Mesendoderm (in vitro differentiated cells): ENCODE measurements around the gene KIF16B.
A peak's percentile ranks its signal among the peaks of the same experiment; 100 is the strongest.

Experiments used
- DNase-seq: peaks from one replicate; pipeline ENCODE4 v3.0.0; 2013
- H2AK5ac ChIP-seq: 2 replicates; pipeline ENCODE4 v1.6.1; 2013; ENCODE audit warnings: low read length, inconsistent platforms
- H2BK120ac ChIP-seq: 2 replicates; pipeline ENCODE4 v1.6.1; 2013; ENCODE audit warnings: low read depth, mild to moderate bottlenecking, low read length, moderate library complexity, mixed read lengths
- H2BK15ac ChIP-seq: replicated peaks from 2 replicates; pipeline ENCODE4 v1.6.1; 2013; ENCODE audit warnings: low read depth, mild to moderate bottlenecking, moderate library complexity
- H2BK5ac ChIP-seq: 2 replicates; pipeline ENCODE4 v1.6.1; 2013; ENCODE audit warnings: low read length, inconsistent platforms
- H3K18ac ChIP-seq: 2 replicates; pipeline ENCODE4 v1.6.1; 2013; ENCODE audit warnings: mild to moderate bottlenecking, low read length, mixed read lengths
- H3K23ac ChIP-seq: one replicate; pipeline ENCODE4 v1.6.1; 2013; ENCODE audit warnings: low read length
- H3K27ac ChIP-seq: 2 replicates; pipeline ENCODE4 v1.5.1; 2013; ENCODE audit warnings: low read depth, mild to moderate bottlenecking, inconsistent platforms, low read length, moderate library complexity
- H3K27me3 ChIP-seq: 2 replicates; pipeline ENCODE4 v1.6.1; 2013; ENCODE audit warnings: low read length, control low read depth, mild to moderate bottlenecking, inconsistent platforms; ENCODE audit not compliant: insufficient read depth, poor library complexity
- H3K36me3 ChIP-seq: 2 replicates; pipeline ENCODE4 v1.6.1; 2013; ENCODE audit warnings: low read length, inconsistent platforms; ENCODE audit not compliant: control insufficient read depth, insufficient read depth
- H3K4ac ChIP-seq: one replicate; pipeline ENCODE4 v1.6.1; 2013; ENCODE audit warnings: low read depth, mild to moderate bottlenecking, low read length, moderate library complexity
- H3K4me1 ChIP-seq: 2 replicates; pipeline ENCODE4 v1.6.1; 2013; ENCODE audit warnings: low read depth, low read length, inconsistent platforms; ENCODE audit not compliant: control insufficient read depth
- H3K4me2 ChIP-seq: 2 replicates; pipeline ENCODE4 v1.6.1; 2013; ENCODE audit warnings: low read length
- H3K4me3 ChIP-seq: 2 replicates; pipeline ENCODE4 v1.5.1; 2013; ENCODE audit warnings: mild to moderate bottlenecking, low read length
- H3K56ac ChIP-seq: one replicate; pipeline ENCODE4 v1.6.1; 2013; ENCODE audit warnings: low read length
- H3K79me1 ChIP-seq: 2 replicates; pipeline ENCODE4 v1.6.1; 2013; ENCODE audit warnings: low read length, inconsistent platforms
- H3K79me2 ChIP-seq: 2 replicates; pipeline ENCODE4 v1.6.1; 2013; ENCODE audit warnings: mild to moderate bottlenecking, low read length; ENCODE audit not compliant: control insufficient read depth, insufficient read depth
- H3K9ac ChIP-seq: 2 replicates; pipeline ENCODE4 v1.6.1; 2013; ENCODE audit warnings: low read length, inconsistent platforms
- H4K5ac ChIP-seq: one replicate; pipeline ENCODE4 v1.6.1; 2013; ENCODE audit warnings: low read length
- H4K8ac ChIP-seq: one replicate; pipeline ENCODE4 v1.6.1; 2013; ENCODE audit warnings: low read depth, mild to moderate bottlenecking, control low read depth, low read length, moderate library complexity
- WGBS: extraction: QIAGEN DNeasy Blood & Tissue Kit; methylation state at CpG from one replicate; pipeline ENCODE4 v1.1.7; 2013; ENCODE audit warnings: low lambda C conversion rate, missing lambda C conversion rate; ENCODE audit not compliant: insufficient coverage; ENCODE audit errors: extremely low coverage; 5-methylcytosine and 5-hydroxymethylcytosine counted together

Gene KIF16B

GRCh38 chr20:16295534-16295933 lies 277.7 kb downstream of the KIF16B start:
- no peaks in the 10 kb centered on the region for H3K79me1 ChIP-seq
- H3K27me3 ChIP-seq, result no peaks in the 10 kb centered on the region
- H4K8ac ChIP-seq, result no peak overlapping the region
- H2BK15ac ChIP-seq, result no peak overlapping the region
- H3K4me1 ChIP-seq, result no peaks in the 10 kb centered on the region
- no peak overlapping the region for H3K18ac ChIP-seq
- no peak overlapping the region for H3K23ac ChIP-seq
- H2AK5ac ChIP-seq, result no peak overlapping the region
- no peak for DNase-seq
- no peaks in the 10 kb centered on the region for H3K79me2 ChIP-seq
- H4K5ac ChIP-seq, result no peak overlapping the region
- no peak overlapping the region for H3K56ac ChIP-seq
- H3K4me3 ChIP-seq, result no peak overlapping the region
- no peak overlapping the region for H3K27ac ChIP-seq
- H3K4ac ChIP-seq, result no peak overlapping the region
- H3K4me2 ChIP-seq, result no peak overlapping the region
- no peak overlapping the region for H2BK120ac ChIP-seq
- no peak overlapping the region for H2BK5ac ChIP-seq
- no peaks in the 10 kb centered on the region for H3K36me3 ChIP-seq
- WGBS, result no CpG with 5 or more reads among the region's 5 CpGs
- no peak overlapping the region for H3K9ac ChIP-seq

GRCh38 chr20:16293590-16293989 lies 279.7 kb downstream of the KIF16B start:
- H3K4ac ChIP-seq, result no peak overlapping the region
- H3K23ac ChIP-seq, result no peak overlapping the region
- H2BK5ac ChIP-seq, result no peak overlapping the region
- H3K79me2 ChIP-seq, result no peaks in the 10 kb centered on the region
- H3K27me3 ChIP-seq, result no peaks in the 10 kb centered on the region
- H4K5ac ChIP-seq, result no peak overlapping the region
- H3K27ac ChIP-seq, result no peak overlapping the region
- H2AK5ac ChIP-seq, result no peak overlapping the region
- no peaks in the 10 kb centered on the region for H3K4me1 ChIP-seq
- no CpG with 5 or more reads among the region's 5 CpGs for WGBS
- no peak overlapping the region for H3K56ac ChIP-seq
- no peaks in the 10 kb centered on the region for H3K36me3 ChIP-seq
- no peak overlapping the region for H4K8ac ChIP-seq
- no peak overlapping the region for H2BK120ac ChIP-seq
- no peaks in the 10 kb centered on the region for H3K79me1 ChIP-seq
- H3K9ac ChIP-seq, result no peak overlapping the region
- no peak overlapping the region for H3K4me3 ChIP-seq
- DNase-seq, result no peak
- no peak overlapping the region for H2BK15ac ChIP-seq
- H3K18ac ChIP-seq, result no peak overlapping the region
- H3K4me2 ChIP-seq, result no peak overlapping the region

- no peak overlapping the region for H4K8ac ChIP-seq
- no peak overlapping the region for H2AK5ac ChIP-seq
- no peaks in the 10 kb centered on the region for H3K4me1 ChIP-seq
- no peak overlapping the region for H3K23ac ChIP-seq
- H3K4ac ChIP-seq, result no peak overlapping the region
- no peak overlapping the region for H2BK15ac ChIP-seq
- H3K9ac ChIP-seq, result no peak overlapping the region
- H3K4me3 ChIP-seq, result no peak overlapping the region
- H4K5ac ChIP-seq, result no peak overlapping the region
- no peaks in the 10 kb centered on the region for H3K79me1 ChIP-seq
- H2BK120ac ChIP-seq, result no peak overlapping the region
- H3K36me3 ChIP-seq, result no peaks in the 10 kb centered on the region
- no peak overlapping the region for H3K56ac ChIP-seq
- H3K4me2 ChIP-seq, result no peak overlapping the region
- H3K18ac ChIP-seq, result no peak overlapping the region
- DNase-seq, result no peak
- H3K79me2 ChIP-seq, result no peaks in the 10 kb centered on the region
- no peak overlapping the region for H2BK5ac ChIP-seq
- no peaks in the 10 kb centered on the region for H3K27me3 ChIP-seq
- no CpG with 5 or more reads among the region's 4 CpGs for WGBS
- no peak overlapping the region for H3K27ac ChIP-seq
Measured at GRCh38 chr20:16292226-16292880, 280.9 kb downstream of the KIF16B start.

GRCh38 chr20:16290358-16290757 lies 282.9 kb downstream of the KIF16B start:
- H3K23ac ChIP-seq, result no peak overlapping the region
- H2BK5ac ChIP-seq, result no peak overlapping the region
- no peak overlapping the region for H3K4ac ChIP-seq
- H3K4me2 ChIP-seq, result no peak overlapping the region
- H3K18ac ChIP-seq, result no peak overlapping the region
- WGBS, result no CpG with 5 or more reads among the region's 4 CpGs
- no peak overlapping the region for H3K9ac ChIP-seq
- H3K4me3 ChIP-seq, result no peak overlapping the region
- no peaks in the 10 kb centered on the region for H3K79me1 ChIP-seq
- peak; percentile 6 for DNase-seq
- no peaks in the 10 kb centered on the region for H3K36me3 ChIP-seq
- no peaks in the 10 kb centered on the region for H3K27me3 ChIP-seq
- no peak overlapping the region for H2BK15ac ChIP-seq
- no peak overlapping the region for H3K27ac ChIP-seq
- H4K8ac ChIP-seq, result no peak overlapping the region
- no peaks in the 10 kb centered on the region for H3K4me1 ChIP-seq
- no peak overlapping the region for H2AK5ac ChIP-seq
- no peaks in the 10 kb centered on the region for H3K79me2 ChIP-seq
- H3K56ac ChIP-seq, result no peak overlapping the region
- no peak overlapping the region for H4K5ac ChIP-seq
- no peak overlapping the region for H2BK120ac ChIP-seq

- Histone ChIP-seq H3K23ac (no peak overlapping the region), H3K79me1 (no peaks in the 10 kb centered on the region), H3K79me2 (no peaks in the 10 kb centered on the region), H3K56ac (no peak overlapping the region), H3K18ac (no peak overlapping the region), H2AK5ac (no peak overlapping the region), H3K4me3 (no peak overlapping the region), H3K27ac (no peak overlapping the region), H2BK5ac (no peak overlapping the region), H4K5ac (no peak overlapping the region), H3K9ac (no peak overlapping the region), H3K4ac (no peak overlapping the region), H2BK120ac (no peak overlapping the region), H2BK15ac (no peak overlapping the region), H3K36me3 (no peaks in the 10 kb centered on the region), H3K4me1 (no peaks in the 10 kb centered on the region), H3K27me3 (no peaks in the 10 kb centered on the region), H3K4me2 (no peak overlapping the region), H4K8ac (no peak overlapping the region)
- WGBS, result no CpG with 5 or more reads among the region's 2 CpGs
- DNase-seq, result no peak
Measured at GRCh38 chr20:16287776-16288175, 285.5 kb downstream of the KIF16B start.

GRCh38 chr20:16286601-16287000 lies 286.6 kb downstream of the KIF16B start:
- Histone ChIP-seq H3K4ac (no peak overlapping the region), H3K56ac (no peak overlapping the region), H3K18ac (no peak overlapping the region), H4K8ac (no peak overlapping the region), H2BK5ac (no peak overlapping the region), H3K4me2 (no peak overlapping the region), H3K23ac (no peak overlapping the region), H3K27ac (no peak overlapping the region), H3K9ac (no peak overlapping the region), H2BK15ac (no peak overlapping the region), H3K4me3 (no peak overlapping the region), H4K5ac (no peak overlapping the region), H3K27me3 (no peaks in the 10 kb centered on the region), H3K79me1 (no peaks in the 10 kb centered on the region), H3K79me2 (no peaks in the 10 kb centered on the region), H2BK120ac (no peak overlapping the region), H3K36me3 (no peaks in the 10 kb centered on the region), H2AK5ac (no peak overlapping the region), H3K4me1 (no peaks in the 10 kb centered on the region)
- no peak for DNase-seq
- WGBS, result no CpG with 5 or more reads among the region's 4 CpGs
